ENCODE measurements around the gene DDIT4.

Gene DDIT4

GRCh38 chr10:72316748-72317435 is 43.2 kb downstream of the DDIT4 start:
- Histone ChIP-seq H3K4me3 (no peak overlapping the region), H3K27ac (peak overlapping the region; percentile 59 to 92)
- DNase-seq (ENCODE audit: low spot score) = peak; percentile 76
- no peak for TF ChIP-seq CTCF (IDR thresholded peaks at IDR 0.05)

- Histone ChIP-seq H3K27ac (peak overlapping the region; percentile 66 to 95), H3K4me3 (peak overlapping the region; percentile 71)
- TF ChIP-seq CTCF (IDR thresholded peaks at IDR 0.05) = no peak
- no peak for DNase-seq (ENCODE audit: low spot score)
Measured at GRCh38 chr10:72318418-72319262, 44.9 kb downstream of the DDIT4 start.

- no peak for TF ChIP-seq CTCF (IDR thresholded peaks at IDR 0.05)
- peak overlapping the region; percentile 71 for H3K4me3 ChIP-seq
- DNase-seq (ENCODE audit: low spot score) = peak; percentile 93
- H3K27ac ChIP-seq = peak overlapping the region; percentile 66 to 95
Measured at GRCh38 chr10:72319416-72320254, 45.9 kb downstream of the DDIT4 start.

DNA sequence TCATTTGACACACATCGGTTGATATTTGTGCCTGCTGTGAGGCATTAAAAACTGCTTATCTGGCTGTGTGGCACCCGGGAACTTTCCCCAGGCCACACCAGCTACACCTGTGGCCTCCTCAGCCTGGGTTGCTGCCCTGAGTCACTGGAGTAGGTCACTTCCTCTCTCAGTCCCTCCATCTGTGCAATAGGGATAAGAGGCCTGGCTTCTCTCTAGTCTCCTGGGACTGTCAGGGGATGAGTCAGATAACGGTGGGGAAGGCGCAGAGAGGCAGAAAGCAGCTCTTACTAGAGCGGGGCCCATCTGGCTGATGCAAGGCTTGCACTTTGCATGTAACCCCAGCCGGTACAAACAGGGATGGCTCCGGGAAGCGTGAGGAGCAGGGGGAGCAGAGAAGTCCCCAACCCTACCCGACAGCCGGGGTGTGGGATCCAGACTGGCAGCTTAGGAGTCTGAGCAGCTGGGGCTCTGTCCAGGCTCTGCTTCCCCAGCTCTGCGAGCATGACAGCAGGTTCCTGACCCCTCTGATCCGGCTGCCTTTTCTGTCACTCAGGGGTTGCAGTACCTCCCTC is 47.0 kb downstream of the DDIT4 start:
- TF ChIP-seq CTCF (IDR thresholded peaks at IDR 0.05) = no peak
- H3K4me3 ChIP-seq = peak overlapping the region; percentile 7
- DNase-seq (ENCODE audit: low spot score) = peak; percentile 91
- H3K27ac ChIP-seq = peak overlapping the region; percentile 66 to 95

DNA sequence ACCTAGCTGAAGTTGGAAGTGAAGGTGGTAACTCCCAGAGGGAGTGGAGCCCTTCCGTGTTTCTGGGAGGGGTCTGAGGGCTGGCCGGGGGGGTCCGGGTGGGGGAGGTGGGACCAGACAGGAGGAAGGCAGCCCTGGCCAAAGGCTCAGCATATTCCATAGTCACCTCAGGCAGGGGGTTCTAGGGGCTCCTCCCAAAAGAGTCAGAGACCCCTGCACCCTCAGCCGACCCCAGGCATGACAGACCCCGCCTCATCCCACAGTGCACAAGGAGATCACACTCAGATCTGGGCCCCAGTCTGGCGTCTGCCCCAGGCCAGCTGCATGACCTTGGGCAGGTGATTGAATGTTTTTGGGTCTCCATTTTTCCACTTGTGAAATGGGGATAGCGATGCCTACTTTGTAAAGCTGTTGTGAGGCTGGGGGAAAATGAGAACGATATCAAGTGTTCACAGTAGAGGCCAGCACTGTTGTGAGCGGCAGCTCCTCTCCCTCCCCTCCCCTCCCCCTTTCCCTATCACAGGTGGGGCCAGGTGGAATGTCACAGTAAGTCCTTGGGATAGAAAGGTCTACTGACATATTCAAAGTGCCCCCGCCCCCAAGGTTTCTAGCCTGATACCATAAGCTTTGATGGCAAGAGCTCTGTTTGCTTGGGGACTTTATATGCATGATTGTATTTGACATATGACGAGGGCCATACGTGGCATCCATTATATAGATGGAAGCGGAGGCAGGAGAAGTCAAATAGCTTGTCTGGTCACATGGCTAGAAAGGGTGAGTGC is 47.7 kb downstream of the DDIT4 start:
- Histone ChIP-seq H3K27ac (peak overlapping the region; percentile 66 to 95), H3K4me3 (peak overlapping the region; percentile 7)
- DNase-seq (ENCODE audit: low spot score) = no peak
- no peak for TF ChIP-seq CTCF (IDR thresholded peaks at IDR 0.05)

DNA sequence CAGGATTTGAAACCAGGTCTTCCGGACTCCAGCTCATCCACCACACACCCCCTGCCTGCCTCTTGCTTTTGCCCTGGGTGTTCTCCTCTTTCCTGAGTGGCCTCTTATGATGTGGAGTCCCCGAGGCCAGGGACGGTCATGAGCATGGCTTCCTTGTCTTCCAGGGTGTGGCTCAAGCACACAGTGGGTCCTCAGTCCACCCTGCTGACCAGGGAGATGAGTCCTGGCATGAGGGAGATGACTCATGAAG is 48.2 kb downstream of the DDIT4 start:
- Histone ChIP-seq H3K27ac (peak overlapping the region in 1 of 2 donors; percentile 95), H3K4me3 (no peak overlapping the region)
- no peak for DNase-seq (ENCODE audit: low spot score)
- TF ChIP-seq CTCF (IDR thresholded peaks at IDR 0.05) = no peak

Data from coronary artery (tissue), 2 donors.